ENCODE data around the gene TRAPPC12.

- TF ChIP-seq, protein P1, sequence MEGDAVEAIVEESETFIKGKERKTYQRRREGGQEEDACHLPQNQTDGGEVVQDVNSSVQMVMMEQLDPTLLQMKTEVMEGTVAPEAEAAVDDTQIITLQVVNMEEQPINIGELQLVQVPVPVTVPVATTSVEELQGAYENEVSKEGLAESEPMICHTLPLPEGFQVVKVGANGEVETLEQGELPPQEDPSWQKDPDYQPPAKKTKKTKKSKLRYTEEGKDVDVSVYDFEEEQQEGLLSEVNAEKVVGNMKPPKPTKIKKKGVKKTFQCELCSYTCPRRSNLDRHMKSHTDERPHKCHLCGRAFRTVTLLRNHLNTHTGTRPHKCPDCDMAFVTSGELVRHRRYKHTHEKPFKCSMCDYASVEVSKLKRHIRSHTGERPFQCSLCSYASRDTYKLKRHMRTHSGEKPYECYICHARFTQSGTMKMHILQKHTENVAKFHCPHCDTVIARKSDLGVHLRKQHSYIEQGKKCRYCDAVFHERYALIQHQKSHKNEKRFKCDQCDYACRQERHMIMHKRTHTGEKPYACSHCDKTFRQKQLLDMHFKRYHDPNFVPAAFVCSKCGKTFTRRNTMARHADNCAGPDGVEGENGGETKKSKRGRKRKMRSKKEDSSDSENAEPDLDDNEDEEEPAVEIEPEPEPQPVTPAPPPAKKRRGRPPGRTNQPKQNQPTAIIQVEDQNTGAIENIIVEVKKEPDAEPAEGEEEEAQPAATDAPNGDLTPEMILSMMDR (IDR thresholded peaks at IDR 0.05): no peak
- TF ChIP-seq POLR2A (IDR thresholded peaks at IDR 0.05): no peak
- TF ChIP-seq POLR2AphosphoS5 (IDR thresholded peaks at IDR 0.05): no peak
These were observed 137.3 kb downstream of the TRAPPC12 start for GRCh38 chr2:3516831-3517230.

Measured in transverse colon (tissue), 4 donors.